Thyroid gland (tissue), 4 donors: ENCODE results near the gene PRSS23.

ENCODE experiments used
- POLR2A ChIP-seq, 2 donors: fragments of 450-650 bp; IDR thresholded peaks; one replicate each; pipeline ENCODE4 v1.6.1; 2017; ENCODE audit warnings: antibody characterized with exemption in 2 of 2, mild to moderate bottlenecking in 2 of 2, moderate library complexity in 1 of 2
- TF ChIP-seq, protein P1 (sequence below), 6 experiments: fragments of 200-600 bp in 3 of 6; fragments of 450-650 bp in 3 of 6; sonication (generic) in 3 of 6; IDR thresholded peaks; one replicate each; pipeline ENCODE4 v1.5.1; 2016 to 2019; ENCODE audit warnings: antibody characterized with exemption in 6 of 6, mild to moderate bottlenecking in 2 of 6, inconsistent platforms in 1 of 6, moderate library complexity in 1 of 6

DNA sequence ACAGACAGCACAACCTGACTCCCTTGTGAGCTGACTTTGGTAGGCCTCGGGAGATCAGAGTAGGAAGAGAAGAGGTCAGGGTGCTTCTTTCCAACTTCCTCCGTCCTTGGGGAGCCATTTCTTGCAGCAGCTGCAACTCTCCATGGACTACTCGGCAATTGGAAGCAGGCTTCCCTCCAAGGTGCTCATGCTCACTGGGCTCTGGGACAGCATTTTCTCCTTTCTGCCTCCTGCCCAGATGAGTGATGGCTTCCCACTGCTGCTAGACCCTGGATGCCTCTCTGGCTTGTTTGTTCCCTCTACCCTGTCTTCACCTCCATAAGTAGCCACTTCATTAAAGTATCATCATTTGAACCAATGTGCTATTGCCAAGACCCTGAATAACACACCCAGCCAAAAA lies 8.2 kb upstream of the PRSS23 start:
- TF ChIP-seq, protein P1, sequence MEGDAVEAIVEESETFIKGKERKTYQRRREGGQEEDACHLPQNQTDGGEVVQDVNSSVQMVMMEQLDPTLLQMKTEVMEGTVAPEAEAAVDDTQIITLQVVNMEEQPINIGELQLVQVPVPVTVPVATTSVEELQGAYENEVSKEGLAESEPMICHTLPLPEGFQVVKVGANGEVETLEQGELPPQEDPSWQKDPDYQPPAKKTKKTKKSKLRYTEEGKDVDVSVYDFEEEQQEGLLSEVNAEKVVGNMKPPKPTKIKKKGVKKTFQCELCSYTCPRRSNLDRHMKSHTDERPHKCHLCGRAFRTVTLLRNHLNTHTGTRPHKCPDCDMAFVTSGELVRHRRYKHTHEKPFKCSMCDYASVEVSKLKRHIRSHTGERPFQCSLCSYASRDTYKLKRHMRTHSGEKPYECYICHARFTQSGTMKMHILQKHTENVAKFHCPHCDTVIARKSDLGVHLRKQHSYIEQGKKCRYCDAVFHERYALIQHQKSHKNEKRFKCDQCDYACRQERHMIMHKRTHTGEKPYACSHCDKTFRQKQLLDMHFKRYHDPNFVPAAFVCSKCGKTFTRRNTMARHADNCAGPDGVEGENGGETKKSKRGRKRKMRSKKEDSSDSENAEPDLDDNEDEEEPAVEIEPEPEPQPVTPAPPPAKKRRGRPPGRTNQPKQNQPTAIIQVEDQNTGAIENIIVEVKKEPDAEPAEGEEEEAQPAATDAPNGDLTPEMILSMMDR (IDR thresholded peaks at IDR 0.05): no peak
- TF ChIP-seq POLR2A (IDR thresholded peaks at IDR 0.05): no peak
